ENCODE results near the gene FRMD1.

The FRMD1 gene

DNA sequence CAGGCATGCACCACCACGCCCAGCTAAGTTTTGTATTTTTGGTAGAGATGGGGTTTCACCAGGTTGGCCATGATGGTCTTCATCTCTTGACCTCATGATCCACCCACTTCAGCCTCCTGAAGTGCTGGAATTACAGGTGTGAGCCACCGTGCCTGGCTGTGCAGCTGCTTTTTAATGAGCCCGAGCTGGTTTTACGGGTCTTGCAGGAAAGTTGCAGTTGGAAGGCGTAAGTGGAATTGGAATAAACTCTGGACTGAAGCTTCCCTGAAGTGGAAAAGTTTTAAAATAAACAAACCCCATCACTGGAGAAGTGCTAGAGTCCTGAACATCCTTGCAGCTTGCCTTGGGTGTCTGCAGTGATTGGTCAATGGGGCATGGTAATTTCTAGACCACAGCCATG is 41.2 kb downstream of the FRMD1 start:
- no peaks in the 10 kb centered on the region for H4K20me1 ChIP-seq (ENCODE audit: control insufficient read depth, insufficient read depth, low read depth, low read length)
- no peaks in the 10 kb centered on the region for H3F3A ChIP-seq (ENCODE audit: control insufficient read depth, insufficient read depth)
- H3K79me2 ChIP-seq (ENCODE audit: control insufficient read depth, low read length), result no peaks in the 10 kb centered on the region
- H3K27me3 ChIP-seq (ENCODE audit: control insufficient read depth, low read length), result no peaks in the 10 kb centered on the region
- H3K4me1 ChIP-seq (ENCODE audit: control insufficient read depth, low read length), result no peaks in the 10 kb centered on the region
- H3K36me3 ChIP-seq (ENCODE audit: control insufficient read depth, low read length), result no peaks in the 10 kb centered on the region
- no peak overlapping the region for H3K4me3 ChIP-seq (ENCODE audit: low read length)
- H3K4me2 ChIP-seq (ENCODE audit: low read length), result no peak overlapping the region
- TF ChIP-seq CTCF (IDR thresholded peaks at IDR 0.05; ENCODE audit: low read depth, low read length, poor library complexity, severe bottlenecking) (no peak), EZH2phosphoT487 (IDR thresholded peaks at IDR 0.05; ENCODE audit: borderline replicate concordance, low read length) (no peak)
- H3K27ac ChIP-seq (ENCODE audit: low read depth, low read length), result no peak overlapping the region
- H3K9me2 ChIP-seq (replicated peaks; ENCODE audit: control insufficient read depth, low read length), result no peaks in the 10 kb centered on the region
- peaks cover 22% of the 10 kb centered on the region; the same call in 1 of the 2 replicates for H3K9me3 ChIP-seq (ENCODE audit: control insufficient read depth, insufficient read depth, low read length)

DNA sequence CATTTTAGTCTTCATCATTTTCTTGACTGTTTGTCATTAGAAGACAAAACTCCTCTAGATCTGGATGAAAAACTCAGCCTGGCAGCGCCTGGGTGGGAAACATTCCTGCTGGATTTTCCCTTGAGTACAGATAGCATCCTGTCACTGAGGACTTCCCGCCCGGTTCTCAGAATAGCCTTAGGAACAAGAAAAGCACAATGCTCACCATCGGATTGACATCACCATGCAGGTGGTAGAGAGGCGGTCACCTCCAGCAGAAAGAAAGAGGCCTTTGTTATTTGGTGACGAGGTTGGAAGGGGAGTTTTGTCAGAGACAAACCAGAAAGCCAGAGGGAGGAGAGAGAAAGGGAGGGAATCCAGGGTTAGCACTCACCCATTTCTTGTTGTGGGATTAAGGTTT is 41.8 kb downstream of the FRMD1 start:
- no peak overlapping the region for H3K4me3 ChIP-seq (ENCODE audit: low read length)
- H3K4me1 ChIP-seq (ENCODE audit: control insufficient read depth, low read length), result no peaks in the 10 kb centered on the region
- no peaks in the 10 kb centered on the region for H3K36me3 ChIP-seq (ENCODE audit: control insufficient read depth, low read length)
- TF ChIP-seq CTCF (IDR thresholded peaks at IDR 0.05; ENCODE audit: low read depth, low read length, poor library complexity, severe bottlenecking), result no peak
- no peak for TF ChIP-seq EZH2phosphoT487 (IDR thresholded peaks at IDR 0.05; ENCODE audit: borderline replicate concordance, low read length)
- no peaks in the 10 kb centered on the region for H3K27me3 ChIP-seq (ENCODE audit: control insufficient read depth, low read length)
- no peaks in the 10 kb centered on the region for H4K20me1 ChIP-seq (ENCODE audit: control insufficient read depth, insufficient read depth, low read depth, low read length)
- H3K4me2 ChIP-seq (ENCODE audit: low read length), result no peak overlapping the region
- H3F3A ChIP-seq (ENCODE audit: control insufficient read depth, insufficient read depth), result no peaks in the 10 kb centered on the region
- no peak overlapping the region for H3K27ac ChIP-seq (ENCODE audit: low read depth, low read length)
- peaks cover 16% of the 10 kb centered on the region; the same call in 1 of the 2 replicates for H3K9me3 ChIP-seq (ENCODE audit: control insufficient read depth, insufficient read depth, low read length)
- H3K79me2 ChIP-seq (ENCODE audit: control insufficient read depth, low read length), result no peaks in the 10 kb centered on the region
- no peaks in the 10 kb centered on the region for H3K9me2 ChIP-seq (replicated peaks; ENCODE audit: control insufficient read depth, low read length)

DNA sequence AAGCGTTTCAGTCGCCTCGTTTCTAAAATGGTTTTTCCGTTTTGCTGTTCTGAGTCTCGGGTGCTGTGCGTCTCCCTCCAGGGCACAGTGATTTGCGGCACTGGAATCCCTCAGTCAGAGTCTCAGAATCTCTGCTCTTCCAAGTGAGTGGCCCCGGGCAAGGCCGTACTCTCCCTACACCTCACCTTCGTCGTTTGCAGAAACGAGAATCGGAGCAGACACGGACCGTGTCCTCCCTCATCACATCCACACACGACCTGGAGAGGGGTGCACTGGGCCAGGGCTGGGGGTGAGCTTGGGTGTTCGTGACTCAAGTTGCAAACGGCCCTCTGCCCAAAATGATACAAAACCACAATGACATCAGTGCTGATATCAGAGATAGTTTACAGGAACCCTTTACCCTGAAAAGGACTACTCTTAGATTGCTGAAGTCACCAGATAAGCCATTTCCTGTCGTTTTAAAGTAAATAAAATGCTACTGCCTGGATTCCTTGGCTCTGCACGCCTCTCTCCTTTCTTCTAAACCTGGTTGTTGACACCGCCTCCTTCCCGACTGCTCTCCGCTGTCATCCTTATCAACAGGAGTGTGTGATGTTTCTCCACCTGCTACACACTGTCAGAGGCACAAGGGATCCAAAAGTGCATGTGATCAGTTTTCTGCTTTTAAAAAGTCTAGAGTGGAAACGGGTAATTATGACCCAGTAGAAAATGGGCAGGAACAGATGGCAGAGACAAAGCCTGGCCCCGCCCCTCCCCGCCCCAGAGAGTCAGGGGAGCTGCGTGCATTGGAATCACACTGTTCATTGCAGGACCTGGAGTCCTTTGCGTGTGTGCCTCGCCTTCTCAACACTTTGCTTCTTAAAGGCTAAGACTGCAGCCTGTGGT is 43.1 kb downstream of the FRMD1 start:
- H3K4me1 ChIP-seq (ENCODE audit: control insufficient read depth, low read length), result no peaks in the 10 kb centered on the region
- no peaks in the 10 kb centered on the region for H3K27me3 ChIP-seq (ENCODE audit: control insufficient read depth, low read length)
- no peak overlapping the region for H3K27ac ChIP-seq (ENCODE audit: low read depth, low read length)
- H3K36me3 ChIP-seq (ENCODE audit: control insufficient read depth, low read length), result no peaks in the 10 kb centered on the region
- H3K4me3 ChIP-seq (ENCODE audit: low read length), result no peak overlapping the region
- no peaks in the 10 kb centered on the region for H3K79me2 ChIP-seq (ENCODE audit: control insufficient read depth, low read length)
- no peaks in the 10 kb centered on the region for H3K9me2 ChIP-seq (replicated peaks; ENCODE audit: control insufficient read depth, low read length)
- no peaks in the 10 kb centered on the region for H4K20me1 ChIP-seq (ENCODE audit: control insufficient read depth, insufficient read depth, low read depth, low read length)
- H3K4me2 ChIP-seq (ENCODE audit: low read length), result no peak overlapping the region
- TF ChIP-seq CTCF (IDR thresholded peaks at IDR 0.05; ENCODE audit: low read depth, low read length, poor library complexity, severe bottlenecking), result no peak
- peaks cover 16% of the 10 kb centered on the region; the same call in 1 of the 2 replicates for H3K9me3 ChIP-seq (ENCODE audit: control insufficient read depth, insufficient read depth, low read length)
- H3F3A ChIP-seq (ENCODE audit: control insufficient read depth, insufficient read depth), result no peaks in the 10 kb centered on the region

Data from DOHH2 (cell line).